Fibroblast of lung (primary cell): ENCODE results near the gene GNAL. TPM values are rescaled to one million over a fixed set of nuclear protein-coding genes. Genes with fewer than 3 reads are reported as not detected.

Experiments used
- DNase-seq, 2 donors: peaks; one replicate each; pipeline versions ENCODE4 v3.0.0 to v3.0.0-alpha.2; 2010; ENCODE audit warnings: low read depth in 2 of 2
- H2AFZ ChIP-seq: 2 replicates; pipeline ENCODE4 v1.5.1; 2012; ENCODE audit warnings: low read length, control low read depth, inconsistent platforms
- H3K27ac ChIP-seq: 2 replicates; pipeline ENCODE4 v1.5.1; 2011; ENCODE audit warnings: low read length, control low read depth; ENCODE audit not compliant: insufficient read depth
- H3K27me3 ChIP-seq: 2 replicates; pipeline ENCODE4 v1.5.1; 2011; ENCODE audit warnings: mild to moderate bottlenecking, low read length; ENCODE audit not compliant: control insufficient read depth, insufficient read depth
- H3K36me3 ChIP-seq: 2 replicates; pipeline ENCODE4 v1.5.1; 2011; ENCODE audit warnings: low read length; ENCODE audit not compliant: control insufficient read depth, insufficient read depth
- H3K4me1 ChIP-seq: 2 replicates; pipeline ENCODE4 v1.5.1; 2011; ENCODE audit warnings: low read length; ENCODE audit not compliant: control insufficient read depth, insufficient read depth; ENCODE audit errors: extremely low read depth
- H3K4me2 ChIP-seq: 2 replicates; pipeline ENCODE4 v1.5.1; 2011; ENCODE audit warnings: low read length, control low read depth; ENCODE audit not compliant: insufficient read depth; ENCODE audit errors: extremely low read depth
- H3K4me3 ChIP-seq, 4 experiments: fragments of 200-600 bp in 1 of 4; sonication (generic) in 1 of 4; replicated peaks in 1 of 4; 2 replicates each; pipeline ENCODE4 v1.5.1; 2011 to 2016; ENCODE audit warnings: low read length in 4 of 4, low read depth in 3 of 4, mild to moderate bottlenecking in 3 of 4, control low read depth in 2 of 4, inconsistent platforms in 1 of 4, mixed read lengths in 1 of 4; ENCODE audit not compliant: insufficient read depth in 1 of 4; ENCODE audit errors: control extremely low read depth in 1 of 4
- H3K79me2 ChIP-seq: 2 replicates; pipeline ENCODE4 v1.5.1; 2012; ENCODE audit warnings: mild to moderate bottlenecking, low read length, inconsistent platforms; ENCODE audit not compliant: control insufficient read depth, insufficient read depth
- H3K9ac ChIP-seq: 2 replicates; pipeline ENCODE4 v1.5.1; 2011; ENCODE audit warnings: mild to moderate bottlenecking, low read length, control low read depth; ENCODE audit not compliant: insufficient read depth
- H3K9me3 ChIP-seq: 2 replicates; pipeline ENCODE4 v1.5.1; 2012; ENCODE audit warnings: low read depth, low read length; ENCODE audit not compliant: control insufficient read depth, insufficient read depth
- H4K20me1 ChIP-seq: 2 replicates; pipeline ENCODE4 v1.5.1; 2011; ENCODE audit warnings: low read length; ENCODE audit not compliant: control insufficient read depth, insufficient read depth; ENCODE audit errors: extremely low read depth
- CTCF ChIP-seq, 2 donors: IDR thresholded peaks in 1 of 2; conservative IDR thresholded peaks in 1 of 2; 1 replicate in 1 of 2; 2 replicates in 1 of 2; pipeline ENCODE4 v1.5.1; 2011 to 2012; ENCODE audit warnings: low read length in 2 of 2, control low read depth in 1 of 2, inconsistent platforms in 1 of 2, low read depth in 1 of 2, mild to moderate bottlenecking in 1 of 2
- EZH2 ChIP-seq: IDR thresholded peaks from 2 replicates; pipeline ENCODE4 v1.5.1; 2012; ENCODE audit warnings: low read length, control low read depth, mild to moderate bottlenecking; ENCODE audit errors: missing control alignments
- polyA plus RNA-seq, 2 donors: library from polyadenylated mRNA; depleted of rRNA in 1 of 2; stranded (reverse) in 1 of 2; unstranded in 1 of 2; fragments of >200 nt; gene quantifications; 2 replicates each; pipeline ENCODE4 v1.2.1, GENCODE V29; 2011 to 2012; ENCODE audit warnings: missing spikeins in 1 of 2
- total RNA-seq: library from RNA; depleted of rRNA; stranded (reverse); fragments of >200 nt; gene quantifications from 2 replicates; pipeline ENCODE4 v1.2.1, GENCODE V29; 2014

GNAL gene
- total and polyA plus RNA-seq, 2 donors (not counting 1 experiment from before 2014, with no cell fraction given): 0.05 to 0.50 TPM

DNA sequence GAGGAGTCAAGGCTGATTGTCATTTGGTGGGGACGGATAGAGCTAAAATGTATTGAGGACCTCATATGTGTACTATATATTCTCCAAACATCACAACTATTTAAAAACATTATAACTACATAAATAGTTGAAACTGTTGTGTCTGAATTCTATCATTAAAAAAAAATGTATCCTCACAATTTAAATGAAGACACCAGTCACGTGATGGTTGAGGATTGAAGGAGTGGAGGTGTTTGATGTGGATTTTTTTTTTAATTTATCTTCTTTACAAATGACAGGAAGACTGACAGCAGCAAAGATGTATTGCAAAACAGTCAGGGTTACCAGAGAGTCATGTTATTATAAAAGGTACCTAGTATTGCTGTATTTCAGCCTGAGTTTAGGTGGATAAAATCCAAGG, 30.0 kb downstream of the GNAL start:
- Histone ChIP-seq H2AFZ (no peak overlapping the region), H3K4me2 (no peak overlapping the region), H3K27me3 (no peaks in the 10 kb centered on the region), H3K9me3 (no peaks in the 10 kb centered on the region), H3K27ac (no peak overlapping the region), H3K9ac (no peak overlapping the region), H3K4me1 (no peaks in the 10 kb centered on the region), H3K79me2 (no peaks in the 10 kb centered on the region), H3K4me3 (no peak overlapping the region), H4K20me1 (no peaks in the 10 kb centered on the region), H3K36me3 (no peaks in the 10 kb centered on the region)
- TF ChIP-seq CTCF (conservative IDR thresholded peaks at IDR 0.05 in 1 of 2, IDR thresholded peaks at IDR 0.05 in 1 of 2; ENCODE audit: low read depth in 1 of 2, low read length in 2 of 2): no peak
- no peak for TF ChIP-seq EZH2
- DNase-seq: no peak

GRCh38 chr18:11719621-11720020, 30.6 kb downstream of the GNAL start:
- DNase-seq: no peak
- no peaks in the 10 kb centered on the region for H3K4me1 ChIP-seq
- H3K27me3 ChIP-seq: no peaks in the 10 kb centered on the region
- no peak overlapping the region for H3K9ac ChIP-seq
- no peak overlapping the region for H3K4me2 ChIP-seq
- no peaks in the 10 kb centered on the region for H4K20me1 ChIP-seq
- no peak overlapping the region for H2AFZ ChIP-seq
- TF ChIP-seq EZH2 (no peak), CTCF (conservative IDR thresholded peaks at IDR 0.05 in 1 of 2, IDR thresholded peaks at IDR 0.05 in 1 of 2; ENCODE audit: low read depth in 1 of 2, low read length in 2 of 2) (no peak)
- H3K79me2 ChIP-seq: no peaks in the 10 kb centered on the region
- no peaks in the 10 kb centered on the region for H3K36me3 ChIP-seq
- H3K9me3 ChIP-seq: no peaks in the 10 kb centered on the region
- H3K4me3 ChIP-seq: no peak overlapping the region
- no peak overlapping the region for H3K27ac ChIP-seq

DNA sequence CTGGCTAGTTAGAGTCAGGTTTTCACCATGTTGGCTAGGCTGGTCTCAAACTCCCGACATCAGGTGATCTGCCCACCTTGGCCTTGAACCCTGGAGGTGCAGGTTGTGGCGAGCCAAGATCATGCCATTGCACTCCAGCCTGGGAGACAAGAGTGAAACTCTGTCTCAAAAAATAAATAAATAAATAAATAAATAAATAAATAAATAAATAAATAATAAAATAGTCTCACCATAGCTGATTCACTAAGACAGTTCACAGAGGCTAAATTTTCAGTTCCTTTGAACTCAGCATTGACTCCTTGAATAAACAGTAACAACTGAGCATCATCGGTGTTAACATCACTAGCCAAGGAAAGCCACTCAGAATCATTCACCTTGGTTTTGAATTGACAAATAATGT, 32.7 kb downstream of the GNAL start:
- Histone ChIP-seq H3K27me3 (no peaks in the 10 kb centered on the region), H3K79me2 (no peaks in the 10 kb centered on the region), H3K4me3 (no peak overlapping the region), H2AFZ (no peak overlapping the region), H3K36me3 (no peaks in the 10 kb centered on the region), H3K9ac (no peak overlapping the region), H3K4me2 (no peak overlapping the region), H3K9me3 (no peaks in the 10 kb centered on the region), H3K27ac (no peak overlapping the region), H3K4me1 (no peaks in the 10 kb centered on the region), H4K20me1 (no peaks in the 10 kb centered on the region)
- DNase-seq: no peak
- TF ChIP-seq EZH2 (no peak), CTCF (conservative IDR thresholded peaks at IDR 0.05 in 1 of 2, IDR thresholded peaks at IDR 0.05 in 1 of 2; ENCODE audit: low read depth in 1 of 2, low read length in 2 of 2) (no peak)
